Fibroblast of lung (primary cell): ENCODE results near the gene SSH2. TPM values are rescaled to one million over a fixed set of nuclear protein-coding genes. Genes with fewer than 3 reads are reported as not detected.
A peak's percentile ranks its signal among the peaks of the same experiment; 100 is the strongest.

Experiments
- DNase-seq, 2 donors: peaks; one replicate each; pipeline versions ENCODE4 v3.0.0 to v3.0.0-alpha.2; 2010; ENCODE audit warnings: low read depth in 2 of 2
- H2AFZ ChIP-seq: 2 replicates; pipeline ENCODE4 v1.5.1; 2012; ENCODE audit warnings: low read length, control low read depth, inconsistent platforms
- H3K27ac ChIP-seq: 2 replicates; pipeline ENCODE4 v1.5.1; 2011; ENCODE audit warnings: low read length, control low read depth; ENCODE audit not compliant: insufficient read depth
- H3K27me3 ChIP-seq: 2 replicates; pipeline ENCODE4 v1.5.1; 2011; ENCODE audit warnings: mild to moderate bottlenecking, low read length; ENCODE audit not compliant: control insufficient read depth, insufficient read depth
- H3K36me3 ChIP-seq: 2 replicates; pipeline ENCODE4 v1.5.1; 2011; ENCODE audit warnings: low read length; ENCODE audit not compliant: control insufficient read depth, insufficient read depth
- H3K4me1 ChIP-seq: 2 replicates; pipeline ENCODE4 v1.5.1; 2011; ENCODE audit warnings: low read length; ENCODE audit not compliant: control insufficient read depth, insufficient read depth; ENCODE audit errors: extremely low read depth
- H3K4me2 ChIP-seq: 2 replicates; pipeline ENCODE4 v1.5.1; 2011; ENCODE audit warnings: low read length, control low read depth; ENCODE audit not compliant: insufficient read depth; ENCODE audit errors: extremely low read depth
- H3K4me3 ChIP-seq, 4 experiments: fragments of 200-600 bp in 1 of 4; sonication (generic) in 1 of 4; replicated peaks in 1 of 4; 2 replicates each; pipeline ENCODE4 v1.5.1; 2011 to 2016; ENCODE audit warnings: low read length in 4 of 4, low read depth in 3 of 4, mild to moderate bottlenecking in 3 of 4, control low read depth in 2 of 4, inconsistent platforms in 1 of 4, mixed read lengths in 1 of 4; ENCODE audit not compliant: insufficient read depth in 1 of 4; ENCODE audit errors: control extremely low read depth in 1 of 4
- H3K79me2 ChIP-seq: 2 replicates; pipeline ENCODE4 v1.5.1; 2012; ENCODE audit warnings: mild to moderate bottlenecking, low read length, inconsistent platforms; ENCODE audit not compliant: control insufficient read depth, insufficient read depth
- H3K9ac ChIP-seq: 2 replicates; pipeline ENCODE4 v1.5.1; 2011; ENCODE audit warnings: mild to moderate bottlenecking, low read length, control low read depth; ENCODE audit not compliant: insufficient read depth
- H3K9me3 ChIP-seq: 2 replicates; pipeline ENCODE4 v1.5.1; 2012; ENCODE audit warnings: low read depth, low read length; ENCODE audit not compliant: control insufficient read depth, insufficient read depth
- H4K20me1 ChIP-seq: 2 replicates; pipeline ENCODE4 v1.5.1; 2011; ENCODE audit warnings: low read length; ENCODE audit not compliant: control insufficient read depth, insufficient read depth; ENCODE audit errors: extremely low read depth
- CTCF ChIP-seq, 2 donors: IDR thresholded peaks in 1 of 2; conservative IDR thresholded peaks in 1 of 2; 1 replicate in 1 of 2; 2 replicates in 1 of 2; pipeline ENCODE4 v1.5.1; 2011 to 2012; ENCODE audit warnings: low read length in 2 of 2, control low read depth in 1 of 2, inconsistent platforms in 1 of 2, low read depth in 1 of 2, mild to moderate bottlenecking in 1 of 2
- EZH2 ChIP-seq: IDR thresholded peaks from 2 replicates; pipeline ENCODE4 v1.5.1; 2012; ENCODE audit warnings: low read length, control low read depth, mild to moderate bottlenecking; ENCODE audit errors: missing control alignments
- polyA plus RNA-seq, 2 donors: library from polyadenylated mRNA; depleted of rRNA in 1 of 2; stranded (reverse) in 1 of 2; unstranded in 1 of 2; fragments of >200 nt; gene quantifications; 2 replicates each; pipeline ENCODE4 v1.2.1, GENCODE V29; 2011 to 2012; ENCODE audit warnings: missing spikeins in 1 of 2
- total RNA-seq: library from RNA; depleted of rRNA; stranded (reverse); fragments of >200 nt; gene quantifications from 2 replicates; pipeline ENCODE4 v1.2.1, GENCODE V29; 2014

Gene SSH2
- total and polyA plus RNA-seq, 2 donors (not counting 1 experiment from before 2014, with no cell fraction given): 21.0 to 30.2 TPM

DNA sequence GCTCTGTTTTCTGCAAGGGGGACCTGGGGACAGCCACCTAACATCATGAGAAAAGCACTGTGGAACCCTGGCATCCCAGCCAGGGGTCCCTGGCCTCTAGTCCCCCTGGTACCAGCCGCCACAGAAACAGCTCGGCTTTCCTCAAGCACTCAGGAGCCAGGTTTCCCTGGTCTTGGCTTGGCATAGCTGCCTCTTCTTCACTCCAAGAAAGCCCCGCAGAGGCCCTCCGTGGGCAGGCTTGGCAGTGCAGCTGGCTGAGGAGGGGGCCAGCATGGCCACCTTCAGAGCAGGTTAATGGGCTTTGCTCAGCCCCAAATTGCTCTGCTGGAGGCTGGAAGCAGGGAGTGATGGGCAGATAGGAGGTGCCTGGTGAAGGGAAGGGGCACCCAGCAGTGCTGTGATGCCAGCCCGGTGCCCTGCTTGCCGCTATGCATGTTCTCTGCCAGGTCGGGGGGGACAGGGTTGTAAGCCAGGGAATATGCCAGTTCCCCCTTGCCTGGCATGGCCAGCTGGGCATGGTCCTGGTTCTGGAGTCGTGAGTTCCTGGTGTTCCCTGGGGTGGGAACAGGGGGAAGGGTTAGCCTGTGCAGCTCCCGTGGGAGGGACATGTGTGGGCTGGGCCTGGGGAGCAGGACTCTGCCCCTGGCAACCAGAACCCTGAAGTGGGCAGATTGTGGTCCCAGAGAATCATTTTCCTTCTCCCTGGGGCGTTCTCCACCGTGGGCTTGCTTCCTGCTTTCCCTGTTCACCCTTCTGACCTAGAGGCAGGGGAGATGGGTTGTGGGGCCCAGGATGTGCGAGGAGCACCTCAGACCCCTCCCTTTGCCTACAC lies 333.9 kb downstream of the SSH2 start:
- no peaks in the 10 kb centered on the region for H3K9me3 ChIP-seq
- no peaks in the 10 kb centered on the region for H3K27me3 ChIP-seq
- TF ChIP-seq CTCF (conservative IDR thresholded peaks at IDR 0.05 in 1 of 2, IDR thresholded peaks at IDR 0.05 in 1 of 2; ENCODE audit: low read depth in 1 of 2, low read length in 2 of 2) (no peak), EZH2 (no peak)
- no peaks in the 10 kb centered on the region for H3K79me2 ChIP-seq
- no peak overlapping the region for H3K4me3 ChIP-seq
- no peak overlapping the region for H3K4me2 ChIP-seq
- H3K27ac ChIP-seq: no peak overlapping the region
- no peaks in the 10 kb centered on the region for H3K36me3 ChIP-seq
- no peak overlapping the region for H2AFZ ChIP-seq
- peaks cover 11% of the 10 kb centered on the region for H3K4me1 ChIP-seq
- H4K20me1 ChIP-seq: no peaks in the 10 kb centered on the region
- DNase-seq: no peak
- no peak overlapping the region for H3K9ac ChIP-seq

DNA sequence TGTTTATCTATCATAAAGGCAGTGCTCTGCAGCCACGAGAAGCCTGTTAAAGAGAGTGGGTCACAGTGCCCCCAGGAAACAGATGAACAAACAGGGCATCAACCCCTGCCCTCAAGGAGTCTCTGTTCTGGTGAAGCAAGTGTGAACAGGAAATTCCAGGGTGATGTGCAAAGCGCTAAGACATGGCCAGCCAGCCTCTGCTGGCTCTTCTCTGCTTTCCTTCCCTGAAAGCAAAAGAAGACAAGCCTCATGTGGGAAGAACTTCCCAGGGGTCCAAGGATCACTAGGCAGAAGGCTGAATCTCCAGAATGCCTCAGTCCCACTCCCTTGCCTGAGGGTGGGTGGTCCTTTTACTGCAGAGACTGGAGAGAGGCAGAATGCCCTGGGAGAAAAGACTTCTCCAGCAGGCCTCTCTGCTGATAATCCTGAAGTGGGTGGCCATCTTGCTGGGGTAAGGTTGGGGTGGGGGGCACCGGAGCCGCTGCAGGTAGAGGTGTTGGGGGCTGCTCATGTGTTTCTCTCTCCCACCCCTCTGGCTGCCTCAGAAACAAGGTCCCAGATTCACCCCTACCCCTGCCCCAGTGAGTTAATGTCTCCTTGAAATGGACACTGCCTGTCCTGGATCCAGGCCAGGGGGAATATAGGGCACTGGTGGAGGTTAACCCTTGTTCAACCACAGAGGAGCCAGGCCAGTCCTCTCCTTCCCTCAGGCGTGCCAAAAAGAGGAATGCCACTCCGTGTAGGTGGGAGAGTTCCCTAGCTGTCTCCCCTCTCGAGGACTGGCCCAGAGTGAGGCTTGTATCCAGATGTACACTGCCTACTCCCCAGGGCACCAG lies 334.7 kb downstream of the SSH2 start:
- Histone ChIP-seq H3K4me2 (no peak overlapping the region), H3K4me1 (peaks cover 11% of the 10 kb centered on the region), H3K27ac (no peak overlapping the region)

More for the DNA sequence above, 334.7 kb downstream of the SSH2 start:
- Histone ChIP-seq H3K79me2 (no peaks in the 10 kb centered on the region), H3K9me3 (no peaks in the 10 kb centered on the region), H2AFZ (no peak overlapping the region), H3K4me3 (no peak overlapping the region), H3K27me3 (no peaks in the 10 kb centered on the region), H3K36me3 (no peaks in the 10 kb centered on the region), H4K20me1 (no peaks in the 10 kb centered on the region), H3K9ac (no peak overlapping the region)
- TF ChIP-seq CTCF (conservative IDR thresholded peaks at IDR 0.05 in 1 of 2, IDR thresholded peaks at IDR 0.05 in 1 of 2; ENCODE audit: low read depth in 1 of 2, low read length in 2 of 2) (no peak), EZH2 (no peak)
- DNase-seq: peak in 1 of 2 donors; percentile 28
